HG02852 (cell line): ENCODE data around the gene C14orf180.

ENCODE experiments used
- ATAC-seq: cut with Tn5 transposase; IDR thresholded peaks from one replicate; pipeline ENCODE4 v1.9.1; 2021; ENCODE audit warnings: mild to moderate bottlenecking, moderate library complexity; ENCODE audit not compliant: unreplicated experiment

Gene C14orf180

GRCh38 chr14:104560586-104560945, 19.0 kb upstream of the C14orf180 start:
- ATAC-seq, result no peak

GRCh38 chr14:104561124-104561557, 18.4 kb upstream of the C14orf180 start:
- no peak for ATAC-seq

- no peak for ATAC-seq
Observed at GRCh38 chr14:104561632-104562495, 17.7 kb upstream of the C14orf180 start.

GRCh38 chr14:104562606-104563005, 17.0 kb upstream of the C14orf180 start:
- no peak for ATAC-seq

- ATAC-seq, result no peak
Observed at GRCh38 chr14:104563191-104563741, 16.3 kb upstream of the C14orf180 start.

GRCh38 chr14:104563742-104564615, 15.6 kb upstream of the C14orf180 start:
- ATAC-seq, result no peak

GRCh38 chr14:104564744-104565679, 14.6 kb upstream of the C14orf180 start:
- no peak for ATAC-seq

GRCh38 chr14:104567141-104567956, 12.2 kb upstream of the C14orf180 start:
- ATAC-seq, result no peak

- ATAC-seq, result no peak
Observed at GRCh38 chr14:104567957-104568225, 11.7 kb upstream of the C14orf180 start.

GRCh38 chr14:104568620-104569019, 10.9 kb upstream of the C14orf180 start:
- ATAC-seq, result no peak

- no peak for ATAC-seq
Observed at GRCh38 chr14:104569435-104569834, 10.1 kb upstream of the C14orf180 start.

- no peak for ATAC-seq
Observed at GRCh38 chr14:104571246-104571645, 8.3 kb upstream of the C14orf180 start.

GRCh38 chr14:104572024-104572626, 7.4 kb upstream of the C14orf180 start:
- ATAC-seq, result no peak

- ATAC-seq, result no peak
Observed at GRCh38 chr14:104572668-104573067, 6.9 kb upstream of the C14orf180 start.

- no peak for ATAC-seq
Observed at GRCh38 chr14:104573930-104574329, 5.6 kb upstream of the C14orf180 start.

GRCh38 chr14:104574536-104574935, 5.0 kb upstream of the C14orf180 start:
- ATAC-seq, result no peak

GRCh38 chr14:104574978-104575583, 4.5 kb upstream of the C14orf180 start:
- no peak for ATAC-seq

GRCh38 chr14:104576232-104576969, 3.2 kb upstream of the C14orf180 start:
- ATAC-seq, result no peak
